GM13977 (cell line): Measurements from ENCODE around the gene MMP28.

Experiments used
- DNase-seq: peaks from one replicate; pipeline ENCODE4 v3.0.0; 2012; ENCODE audit warnings: low spot score
- CTCF ChIP-seq: IDR thresholded peaks from 2 replicates; pipeline ENCODE4 v1.5.1; 2012; ENCODE audit warnings: mild to moderate bottlenecking, control low read depth; ENCODE audit not compliant: insufficient read depth; ENCODE audit errors: extremely low read depth, missing control alignments
- in situ Hi-C: fragments of 300-500 bp; cut with MboI; formaldehyde crosslinking; loops from one replicate; pipeline ENCODE4 v1.12.0; 2022; ENCODE audit warnings: low sequenced_read_pairs, low pct_unique_long_range_greater_than_20kb, mixed read lengths, inconsistent platforms; ENCODE audit not compliant: unreplicated experiment

Gene MMP28

GRCh38 chr17:35730400-35731005, 64.9 kb downstream of the MMP28 start:
- TF ChIP-seq CTCF = no peak
- no peak for DNase-seq
- in situ Hi-C loops = loop anchor here (25.0 kb wide), 1 partner anchor 118 kb away; no protein-coding TSS in a partner anchor

GRCh38 chr17:35729405-35729833, 66.0 kb downstream of the MMP28 start:
- DNase-seq = no peak
- no peak for TF ChIP-seq CTCF
- in situ Hi-C loops = loop anchor here (25.0 kb wide), 1 partner anchor 117 kb away; no protein-coding TSS in a partner anchor

GRCh38 chr17:35728551-35728950, 66.9 kb downstream of the MMP28 start:
- in situ Hi-C loops = loop anchor here (25.0 kb wide), 1 partner anchor 116 kb away; no protein-coding TSS in a partner anchor
- DNase-seq = no peak
- TF ChIP-seq CTCF = no peak

- no peak for DNase-seq
- in situ Hi-C loops = loop anchor here (25.0 kb wide), 1 partner anchor 115 kb away; no protein-coding TSS in a partner anchor
- no peak for TF ChIP-seq CTCF
Measured at GRCh38 chr17:35727635-35728034, 67.8 kb downstream of the MMP28 start.

GRCh38 chr17:35726953-35727460, 68.4 kb downstream of the MMP28 start:
- no peak for DNase-seq
- in situ Hi-C loops = loop anchor here (25.0 kb wide), 1 partner anchor 115 kb away; no protein-coding TSS in a partner anchor

More at GRCh38 chr17:35726953-35727460, 68.4 kb downstream of the MMP28 start:
- TF ChIP-seq CTCF = no peak
